B cell (primary cell): ENCODE data around the gene RAD17. TPM values are rescaled to one million over a fixed set of nuclear protein-coding genes. Genes with fewer than 3 reads are reported as not detected.

Source experiments
- ATAC-seq: fragments of 200-7000 bp; cut with Tn5 transposase; one replicate; pipeline ENCODE4 v1.10.0; 2021; ENCODE audit warnings: low read depth, mild to moderate bottlenecking, moderate number of reproducible peaks, moderate library complexity
- CTCF ChIA-PET: fragments of 350-600 bp; sonication (Branson Sonifier 250); formaldehyde crosslinking; loops from one replicate; lab custom pipeline; 2021; ENCODE audit warnings: antibody characterized with exemption, inconsistent platforms; lab: Charles Lee
- POLR2A ChIA-PET: fragments of 350-600 bp; sonication (Branson Sonifier 250); formaldehyde crosslinking; loops from one replicate; lab custom pipeline; 2021; ENCODE audit warnings: antibody characterized with exemption; lab: Charles Lee
- DNase-seq: peaks from one replicate; pipeline ENCODE4 v3.0.0; 2013
- H2AFZ ChIP-seq: 2 replicates; pipeline ENCODE4 v1.6.1; 2012; ENCODE audit warnings: mild to moderate bottlenecking, low read depth, low read length; ENCODE audit not compliant: insufficient read depth, poor library complexity, severe bottlenecking
- H3K27ac ChIP-seq, 2 donors: 1 replicate in 1 of 2; 2 replicates in 1 of 2; pipeline ENCODE4 v1.5.1; 2012 to 2013; ENCODE audit warnings: low read length in 2 of 2, mild to moderate bottlenecking in 2 of 2, moderate library complexity in 1 of 2
- H3K27me3 ChIP-seq, 4 experiments: fragments of 200-600 bp in 1 of 4; sonication (generic) in 1 of 4; replicated peaks in 1 of 4; 1 replicate in 2 of 4; 2 replicates in 2 of 4; pipeline versions ENCODE4 v1.6.1 to v1.7.0; 2013 to 2016; ENCODE audit warnings: low read length in 3 of 4, mild to moderate bottlenecking in 2 of 4, mixed read lengths in 1 of 4, moderate library complexity in 1 of 4; ENCODE audit not compliant: insufficient read depth in 4 of 4, control insufficient read depth in 3 of 4; ENCODE audit errors: control extremely low read depth in 1 of 4
- H3K36me3 ChIP-seq, 2 experiments: replicated peaks in 1 of 2; 1 replicate in 1 of 2; 2 replicates in 1 of 2; pipeline versions ENCODE4 v1.6.1 to v1.7.1; 2013; ENCODE audit warnings: low read length in 1 of 2; ENCODE audit not compliant: insufficient read depth in 2 of 2, control insufficient read depth in 1 of 2; ENCODE audit errors: control extremely low read depth in 1 of 2, extremely low read depth in 1 of 2
- H3K4me1 ChIP-seq, 2 donors: fragments of 200-600 bp in 1 of 2; sonication (generic) in 1 of 2; 1 replicate in 1 of 2; 2 replicates in 1 of 2; pipeline versions ENCODE4 v1.5.1 to v1.6.1; 2013 to 2017; ENCODE audit warnings: low read length in 2 of 2; ENCODE audit not compliant: control insufficient read depth in 2 of 2, insufficient read depth in 2 of 2
- H3K4me2 ChIP-seq: replicated peaks from 2 replicates; pipeline ENCODE3; 2012; ENCODE audit warnings: mild to moderate bottlenecking, low read depth, low read length; ENCODE audit not compliant: poor library complexity, severe bottlenecking
- H3K4me3 ChIP-seq, 5 experiments: fragments of 200-600 bp in 1 of 5; sonication (generic) in 1 of 5; 1 replicate in 3 of 5; 2 replicates in 2 of 5; pipeline versions ENCODE4 v1.5.1 to v1.7.0; 2011 to 2016; ENCODE audit warnings: low read length in 4 of 5, mild to moderate bottlenecking in 4 of 5, low read depth in 2 of 5, control low read depth in 1 of 5, moderate library complexity in 1 of 5; ENCODE audit not compliant: insufficient read depth in 1 of 5; ENCODE audit errors: control extremely low read depth in 1 of 5, extremely low read depth in 1 of 5
- H3K79me2 ChIP-seq: fragments of 200-600 bp; sonication (generic); one replicate; pipeline ENCODE4 v1.6.0; 2016; ENCODE audit warnings: low read length; ENCODE audit not compliant: control insufficient read depth, insufficient read depth
- H3K9ac ChIP-seq: fragments of 200-600 bp; sonication (generic); 2 replicates; pipeline ENCODE4 v1.6.1; 2017; ENCODE audit warnings: mild to moderate bottlenecking, low read length, moderate library complexity
- H3K9me3 ChIP-seq, 3 donors: one replicate each; pipeline versions ENCODE4 v1.6.1 to v1.7.1; 2013; ENCODE audit warnings: low read length in 2 of 3; ENCODE audit not compliant: control insufficient read depth in 2 of 3, insufficient read depth in 1 of 3; ENCODE audit errors: control extremely low read depth in 1 of 3
- H4K20me1 ChIP-seq: 2 replicates; pipeline ENCODE4 v1.6.0; 2012; ENCODE audit warnings: mild to moderate bottlenecking, low read length; ENCODE audit not compliant: insufficient read depth, control insufficient read depth, poor library complexity, severe bottlenecking
- H3K27ac Mint-ChIP-seq: one replicate; pipeline ENCODE4 v1.8.0; 2021; ENCODE audit warnings: mixed read lengths
- H3K27me3 Mint-ChIP-seq: one replicate; pipeline ENCODE4 v1.8.0; 2021; ENCODE audit warnings: mixed read lengths
- H3K4me1 Mint-ChIP-seq: one replicate; pipeline ENCODE4 v1.8.0; 2021; ENCODE audit warnings: mixed read lengths
- H3K4me3 Mint-ChIP-seq: one replicate; pipeline ENCODE4 v1.8.0; 2021; ENCODE audit warnings: mixed read lengths
- H3K9me3 Mint-ChIP-seq: one replicate; pipeline ENCODE4 v1.8.0; 2022; ENCODE audit warnings: mixed read lengths; ENCODE audit not compliant: insufficient read depth
- CTCF ChIP-seq: fragments of 200-600 bp; IDR thresholded peaks from one replicate; pipeline ENCODE4 v1.8.0; 2022; ENCODE audit warnings: antibody characterized with exemption, mild to moderate bottlenecking
- EZH2 ChIP-seq: IDR thresholded peaks from 2 replicates; pipeline ENCODE4 v1.6.1; 2012; ENCODE audit warnings: borderline replicate concordance, low read depth, mild to moderate bottlenecking, moderate library complexity, low read length; ENCODE audit not compliant: insufficient read depth, poor library complexity, severe bottlenecking
- WGBS: methylation state at CpG from one replicate; pipeline ENCODE4 v1.1.5; 2013; ENCODE audit warnings: missing lambda C conversion rate; ENCODE audit not compliant: insufficient coverage; 5-methylcytosine and 5-hydroxymethylcytosine counted together
- intact Hi-C: fragments of 100-400 bp; cut with micrococcal nuclease; formaldehyde crosslinking; loops from one replicate; pipeline ENCODE4 v1.10.0; 2022
- polyA plus RNA-seq: library from polyadenylated mRNA; depleted of rRNA; stranded (reverse); fragments of >200 nt; gene quantifications from 2 replicates; pipeline ENCODE4 v1.2.3, GENCODE V29; 2012
- total RNA-seq, 2 donors: library from RNA; stranded (reverse); fragments of 120-200 nt in 1 of 2; gene quantifications; 1 replicate in 1 of 2; 2 replicates in 1 of 2; pipeline versions ENCODE4 v1.2.3 to v1.2.4, GENCODE V29; 2013 to 2022

RAD17 gene
- total and polyA plus RNA-seq, 2 donors (not counting 1 experiment from before 2014, with no cell fraction given), result 21.0 to 39.6 TPM

DNA sequence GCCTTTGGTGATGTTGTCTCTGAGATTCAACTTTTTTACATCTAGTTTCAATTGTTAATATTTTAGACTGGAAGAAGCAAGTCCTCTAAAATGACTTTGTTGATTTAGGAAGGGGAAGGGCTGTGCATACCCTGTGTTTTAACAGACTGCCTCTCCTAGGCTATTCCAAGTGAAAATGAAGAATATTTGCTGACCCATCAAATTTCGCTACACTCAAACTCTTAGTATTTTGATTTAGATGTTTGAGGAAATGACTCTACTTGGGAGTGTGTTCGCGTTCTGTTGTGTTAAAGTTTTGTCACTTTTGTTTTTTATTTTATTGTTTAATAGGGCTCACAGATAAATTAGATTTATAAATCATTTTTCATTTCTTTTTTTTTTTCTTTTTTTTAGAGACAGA, 48.9 kb downstream of the RAD17 start:
- H3K27ac Mint-ChIP-seq, result no peak overlapping the region
- intact Hi-C loops, result no loop called here
- peaks cover 10% of the 10 kb centered on the region for H3K4me1 Mint-ChIP-seq
- TF ChIP-seq CTCF (no peak), EZH2 (no peak)
- Histone ChIP-seq H2AFZ (no peak overlapping the region), H3K27me3 (no peaks in the 10 kb centered on the region), H4K20me1 (no peaks in the 10 kb centered on the region), H3K4me2 (no peak overlapping the region), H3K27ac (no peak overlapping the region), H3K4me3 (no peak overlapping the region), H3K4me1 (peaks cover 5 to 9% of the 10 kb centered on the region in 2 donors), H3K79me2 (no peaks in the 10 kb centered on the region), H3K9me3 (peaks cover 0 to 8% (median 0%) of the 10 kb centered on the region in 3 donors), H3K36me3 (no peaks in the 10 kb centered on the region), H3K9ac (no peak overlapping the region)
- CTCF ChIA-PET, result no interaction called here
- POLR2A ChIA-PET, result no interaction called here
- H3K27me3 Mint-ChIP-seq, result no peaks in the 10 kb centered on the region
- ATAC-seq (no peak), DNase-seq (no peak)
- H3K9me3 Mint-ChIP-seq, result no peaks in the 10 kb centered on the region
- no peak overlapping the region for H3K4me3 Mint-ChIP-seq
- no CpG with 5 or more reads among the region's 3 CpGs for WGBS

- intact Hi-C loops, result no loop called here
- Mint-ChIP-seq H3K9me3 (no peaks in the 10 kb centered on the region), H3K4me1 (peaks cover 5% of the 10 kb centered on the region), H3K4me3 (no peak overlapping the region), H3K27me3 (no peaks in the 10 kb centered on the region), H3K27ac (no peak overlapping the region)
- POLR2A ChIA-PET, result no interaction called here
- Histone ChIP-seq H3K27me3 (no peaks in the 10 kb centered on the region), H3K4me3 (no peak overlapping the region), H3K27ac (no peak overlapping the region), H3K4me2 (no peak overlapping the region), H3K79me2 (no peaks in the 10 kb centered on the region), H4K20me1 (no peaks in the 10 kb centered on the region), H3K9ac (no peak overlapping the region), H2AFZ (no peak overlapping the region), H3K4me1 (no peaks in the 10 kb centered on the region), H3K36me3 (no peaks in the 10 kb centered on the region), H3K9me3 (no peaks in the 10 kb centered on the region)
- DNase-seq, result no peak
- CTCF ChIA-PET, result no interaction called here
- TF ChIP-seq EZH2 (no peak), CTCF (no peak)
- no peak for ATAC-seq
- WGBS, result 81% methylated on average over 3 of the region's 11 CpGs
Measured at GRCh38 chr5:69431424-69432303, 62.0 kb downstream of the RAD17 start.
